Type B pancreatic cell (in vitro differentiated cells): ENCODE results near the gene ZNF672. TPM values are rescaled to one million over a fixed set of nuclear protein-coding genes. Genes with fewer than 3 reads are reported as not detected.

ENCODE experiments used
- DNase-seq: peaks from one replicate; pipeline ENCODE4 v3.0.0; 2021; ENCODE audit warnings: mixed read lengths; ENCODE audit not compliant: unreplicated experiment; ENCODE audit errors: extremely low spot score
- H3K27ac Mint-ChIP-seq: 2 replicates; pipeline ENCODE4 v1.8.0; 2021; ENCODE audit warnings: mild to moderate bottlenecking, mixed read lengths
- H3K27me3 Mint-ChIP-seq: 2 replicates; pipeline ENCODE4 v1.8.0; 2021; ENCODE audit warnings: mixed read lengths
- H3K36me3 Mint-ChIP-seq: 2 replicates; pipeline ENCODE4 v1.8.0; 2021; ENCODE audit warnings: mixed read lengths
- H3K4me1 Mint-ChIP-seq: one replicate; pipeline ENCODE4 v1.8.0; 2021; ENCODE audit warnings: mixed read lengths; ENCODE audit not compliant: unreplicated experiment
- H3K4me3 Mint-ChIP-seq: 2 replicates; pipeline ENCODE4 v1.8.0; 2021; ENCODE audit warnings: mild to moderate bottlenecking, mixed read lengths
- H3K9me3 Mint-ChIP-seq: 2 replicates; pipeline ENCODE4 v1.8.0; 2021; ENCODE audit warnings: mixed read lengths
- total RNA-seq: library from RNA; stranded (reverse); gene quantifications from 2 replicates; pipeline ENCODE4 v1.2.1, GENCODE V29; 2021; ENCODE audit warnings: low replicate concordance
- TF ChIP-seq, protein P1 (sequence below): fragments of 200-600 bp; sonication (generic); conservative IDR thresholded peaks from 2 replicates; pipeline ENCODE4 v1.5.0; 2021; ENCODE audit warnings: antibody characterized with exemption, mild to moderate bottlenecking

Gene ZNF672
- total RNA-seq, 1 donor from 2014 or later, result 33.0 TPM

DNA sequence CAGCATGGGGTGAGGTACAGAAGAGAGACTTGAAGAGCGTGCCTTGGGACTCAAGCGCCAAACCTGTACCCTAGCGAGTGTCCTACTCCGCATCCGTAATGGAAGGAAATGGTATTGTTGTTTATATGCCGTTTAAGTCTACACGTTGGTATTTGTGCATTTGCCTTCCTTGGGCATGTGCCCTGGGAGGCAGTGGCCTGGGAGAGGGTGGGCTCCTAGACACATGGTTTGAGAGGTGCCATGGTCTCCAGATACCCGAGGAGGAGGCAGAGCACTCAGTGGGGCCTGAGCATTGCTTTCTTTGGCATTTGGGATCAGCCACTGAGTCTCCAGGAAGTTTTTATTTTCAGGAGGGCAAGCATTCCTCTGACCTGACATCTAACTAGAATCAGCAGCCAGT, 6.5 kb downstream of the ZNF672 start:
- Mint-ChIP-seq H3K27me3 (no peaks in the 10 kb centered on the region), H3K36me3 (peaks cover 3% of the 10 kb centered on the region), H3K4me1 (peaks cover 21% of the 10 kb centered on the region), H3K27ac (no peak overlapping the region), H3K9me3 (no peaks in the 10 kb centered on the region), H3K4me3 (no peak overlapping the region)
- DNase-seq, result no peak
- TF ChIP-seq, protein P1, sequence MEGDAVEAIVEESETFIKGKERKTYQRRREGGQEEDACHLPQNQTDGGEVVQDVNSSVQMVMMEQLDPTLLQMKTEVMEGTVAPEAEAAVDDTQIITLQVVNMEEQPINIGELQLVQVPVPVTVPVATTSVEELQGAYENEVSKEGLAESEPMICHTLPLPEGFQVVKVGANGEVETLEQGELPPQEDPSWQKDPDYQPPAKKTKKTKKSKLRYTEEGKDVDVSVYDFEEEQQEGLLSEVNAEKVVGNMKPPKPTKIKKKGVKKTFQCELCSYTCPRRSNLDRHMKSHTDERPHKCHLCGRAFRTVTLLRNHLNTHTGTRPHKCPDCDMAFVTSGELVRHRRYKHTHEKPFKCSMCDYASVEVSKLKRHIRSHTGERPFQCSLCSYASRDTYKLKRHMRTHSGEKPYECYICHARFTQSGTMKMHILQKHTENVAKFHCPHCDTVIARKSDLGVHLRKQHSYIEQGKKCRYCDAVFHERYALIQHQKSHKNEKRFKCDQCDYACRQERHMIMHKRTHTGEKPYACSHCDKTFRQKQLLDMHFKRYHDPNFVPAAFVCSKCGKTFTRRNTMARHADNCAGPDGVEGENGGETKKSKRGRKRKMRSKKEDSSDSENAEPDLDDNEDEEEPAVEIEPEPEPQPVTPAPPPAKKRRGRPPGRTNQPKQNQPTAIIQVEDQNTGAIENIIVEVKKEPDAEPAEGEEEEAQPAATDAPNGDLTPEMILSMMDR, result no peak

DNA sequence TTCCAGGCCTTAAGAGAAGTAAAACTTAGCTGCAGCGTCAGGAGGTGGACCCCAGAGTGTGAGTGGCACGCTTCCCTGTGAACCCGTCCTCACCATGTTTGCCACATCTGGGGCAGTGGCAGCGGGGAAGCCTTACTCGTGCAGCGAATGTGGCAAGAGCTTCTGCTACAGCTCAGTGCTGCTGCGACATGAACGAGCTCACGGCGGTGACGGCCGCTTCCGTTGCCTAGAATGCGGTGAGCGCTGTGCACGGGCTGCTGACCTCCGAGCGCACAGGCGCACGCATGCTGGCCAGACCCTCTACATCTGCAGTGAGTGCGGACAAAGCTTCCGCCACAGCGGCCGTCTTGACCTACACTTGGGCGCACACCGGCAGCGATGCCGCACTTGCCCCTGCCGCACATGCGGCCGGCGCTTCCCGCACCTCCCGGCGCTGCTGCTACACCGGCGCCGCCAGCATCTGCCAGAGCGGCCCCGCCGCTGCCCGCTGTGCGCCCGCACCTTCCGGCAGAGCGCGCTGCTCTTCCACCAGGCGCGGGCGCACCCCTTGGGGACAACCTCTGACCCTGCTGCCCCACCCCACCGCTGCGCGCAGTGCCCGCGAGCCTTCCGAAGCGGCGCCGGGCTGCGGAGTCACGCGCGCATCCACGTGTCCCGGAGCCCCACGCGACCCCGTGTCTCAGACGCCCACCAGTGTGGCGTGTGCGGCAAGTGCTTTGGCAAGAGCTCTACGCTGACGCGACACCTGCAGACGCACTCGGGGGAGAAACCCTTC, 9.3 kb downstream of the ZNF672 start:
- peaks cover 2% of the 10 kb centered on the region for H3K4me1 Mint-ChIP-seq
- no peaks in the 10 kb centered on the region for H3K27me3 Mint-ChIP-seq
- H3K36me3 Mint-ChIP-seq, result peaks cover 3% of the 10 kb centered on the region
- peak; percentile 62 for DNase-seq
- H3K4me3 Mint-ChIP-seq, result no peak overlapping the region
- H3K27ac Mint-ChIP-seq, result no peak overlapping the region
- H3K9me3 Mint-ChIP-seq, result no peaks in the 10 kb centered on the region
- TF ChIP-seq, protein P1, result no peak

DNA sequence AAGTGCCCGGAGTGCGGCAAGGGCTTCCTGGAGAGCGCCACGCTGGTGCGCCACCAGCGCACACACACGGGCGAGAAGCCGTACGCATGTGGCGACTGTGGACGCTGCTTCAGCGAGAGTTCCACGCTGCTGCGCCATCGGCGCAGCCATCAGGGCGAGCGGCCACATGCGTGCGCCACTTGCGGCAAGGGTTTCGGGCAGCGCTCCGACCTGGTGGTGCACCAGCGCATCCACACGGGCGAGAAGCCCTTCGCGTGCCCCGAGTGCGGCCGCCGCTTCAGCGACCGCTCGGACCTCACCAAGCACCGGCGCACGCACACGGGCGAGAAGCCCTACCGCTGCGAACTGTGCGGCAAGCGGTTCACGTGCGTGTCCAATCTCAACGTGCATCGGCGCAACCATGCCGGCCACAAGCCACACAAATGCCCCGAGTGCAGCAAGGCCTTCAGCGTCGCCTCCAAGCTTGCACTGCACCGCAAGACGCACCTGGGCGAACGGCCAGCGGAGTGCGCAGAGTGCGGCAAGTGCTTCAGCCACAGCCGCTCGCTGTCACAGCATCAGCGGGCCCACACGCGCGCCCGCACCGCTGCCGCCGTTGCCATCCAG, 10.0 kb downstream of the ZNF672 start:
- Mint-ChIP-seq H3K4me1 (no peaks in the 10 kb centered on the region), H3K36me3 (peaks cover 3% of the 10 kb centered on the region), H3K27ac (no peak overlapping the region), H3K4me3 (no peak overlapping the region), H3K27me3 (no peaks in the 10 kb centered on the region), H3K9me3 (no peaks in the 10 kb centered on the region)
- TF ChIP-seq, protein P1, result no peak
- DNase-seq, result peak; percentile 68

DNA sequence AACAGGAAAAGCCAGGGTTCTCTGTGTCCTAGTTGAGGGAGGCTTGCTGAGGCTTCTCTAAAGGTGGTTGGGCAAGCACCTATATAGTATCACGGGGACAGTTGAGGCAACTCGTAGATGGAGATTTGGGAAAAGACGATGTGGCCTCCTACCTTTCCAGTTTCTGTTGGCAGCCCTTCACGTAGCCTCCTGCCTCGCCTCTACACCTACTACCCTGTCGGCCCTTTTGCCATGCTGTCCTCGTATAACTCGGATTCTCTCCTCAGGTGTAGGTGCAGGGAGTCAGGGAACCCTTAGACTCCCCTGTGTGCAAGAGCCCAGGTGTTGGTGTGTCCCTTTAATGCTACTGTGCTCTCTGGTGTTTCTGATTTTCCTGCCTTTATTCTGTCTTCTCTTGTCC, 10.6 kb downstream of the ZNF672 start:
- peaks cover 3% of the 10 kb centered on the region for H3K36me3 Mint-ChIP-seq

DNA sequence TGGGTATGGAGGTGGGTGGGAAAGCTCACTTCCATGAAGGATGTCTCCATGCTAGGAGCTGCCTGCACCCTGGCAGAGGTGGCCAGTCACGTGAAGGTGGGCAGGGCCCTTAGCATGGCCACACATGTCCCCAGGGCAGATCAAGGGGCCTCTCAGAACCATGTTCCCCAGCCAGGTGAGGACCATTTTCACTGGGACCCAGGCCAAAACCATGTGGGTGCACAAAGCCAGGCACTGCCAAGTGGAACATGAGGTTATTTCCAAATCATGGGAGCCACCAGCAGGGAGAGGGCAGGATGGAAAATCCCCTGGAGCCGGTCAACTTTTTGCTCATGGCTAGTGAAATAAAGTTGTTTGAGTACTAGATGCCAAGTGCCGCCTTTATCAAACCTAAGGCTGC, 11.1 kb downstream of the ZNF672 start:
- H3K27me3 Mint-ChIP-seq, result no peaks in the 10 kb centered on the region
- H3K4me3 Mint-ChIP-seq, result no peak overlapping the region
- TF ChIP-seq, protein P1, result no peak
- H3K9me3 Mint-ChIP-seq, result no peaks in the 10 kb centered on the region
- H3K27ac Mint-ChIP-seq, result no peak overlapping the region
- peak; percentile 29 for DNase-seq
- peaks cover 6% of the 10 kb centered on the region for H3K36me3 Mint-ChIP-seq
- H3K4me1 Mint-ChIP-seq, result no peaks in the 10 kb centered on the region

More for the DNA sequence above, 10.6 kb downstream of the ZNF672 start:
- TF ChIP-seq, protein P1, result no peak
- Mint-ChIP-seq H3K27me3 (no peaks in the 10 kb centered on the region), H3K9me3 (no peaks in the 10 kb centered on the region), H3K27ac (no peak overlapping the region), H3K4me3 (no peak overlapping the region), H3K4me1 (no peaks in the 10 kb centered on the region)
- DNase-seq, result no peak
